ENCODE results near the gene MCRS1.

The MCRS1 gene

GRCh38 chr12:49547090-49547690 lies 20.8 kb downstream of the MCRS1 start:
- no peaks in the 10 kb centered on the region for H3K9me3 ChIP-seq (ENCODE audit: control insufficient read depth, insufficient read depth, low read length)
- TF ChIP-seq EZH2phosphoT487 (IDR thresholded peaks at IDR 0.05; ENCODE audit: borderline replicate concordance, low read length) (no peak), CTCF (IDR thresholded peaks at IDR 0.05; ENCODE audit: low read depth, low read length, poor library complexity, severe bottlenecking) (no peak)
- no peaks in the 10 kb centered on the region for H3K9me2 ChIP-seq (replicated peaks; ENCODE audit: control insufficient read depth, low read length)
- H3K4me3 ChIP-seq (ENCODE audit: low read length): no peak overlapping the region
- H4K20me1 ChIP-seq (ENCODE audit: control insufficient read depth, insufficient read depth, low read depth, low read length): no peaks in the 10 kb centered on the region
- H3K36me3 ChIP-seq (ENCODE audit: control insufficient read depth, low read length): no peaks in the 10 kb centered on the region
- H3K79me2 ChIP-seq (ENCODE audit: control insufficient read depth, low read length): no peaks in the 10 kb centered on the region
- H3K27ac ChIP-seq (ENCODE audit: low read depth, low read length): no peak overlapping the region
- H3K4me2 ChIP-seq (ENCODE audit: low read length): no peak overlapping the region
- peaks cover 10% of the 10 kb centered on the region; the same call in 1 of the 2 replicates for H3K27me3 ChIP-seq (ENCODE audit: control insufficient read depth, low read length)
- no peaks in the 10 kb centered on the region for H3F3A ChIP-seq (ENCODE audit: control insufficient read depth, insufficient read depth)
- H3K4me1 ChIP-seq (ENCODE audit: control insufficient read depth, low read length): peaks cover 59% of the 10 kb centered on the region

- H4K20me1 ChIP-seq (ENCODE audit: control insufficient read depth, insufficient read depth, low read depth, low read length): no peaks in the 10 kb centered on the region
- H3K27me3 ChIP-seq (ENCODE audit: control insufficient read depth, low read length): peaks cover 10% of the 10 kb centered on the region; the same call in 1 of the 2 replicates
- no peaks in the 10 kb centered on the region for H3K36me3 ChIP-seq (ENCODE audit: control insufficient read depth, low read length)
- no peaks in the 10 kb centered on the region for H3K9me2 ChIP-seq (replicated peaks; ENCODE audit: control insufficient read depth, low read length)
- H3K9me3 ChIP-seq (ENCODE audit: control insufficient read depth, insufficient read depth, low read length): no peaks in the 10 kb centered on the region
- H3K4me1 ChIP-seq (ENCODE audit: control insufficient read depth, low read length): peaks cover 59% of the 10 kb centered on the region
- H3K4me3 ChIP-seq (ENCODE audit: low read length): no peak overlapping the region
- TF ChIP-seq EZH2phosphoT487 (IDR thresholded peaks at IDR 0.05; ENCODE audit: borderline replicate concordance, low read length) (no peak), CTCF (IDR thresholded peaks at IDR 0.05; ENCODE audit: low read depth, low read length, poor library complexity, severe bottlenecking) (no peak)
- no peaks in the 10 kb centered on the region for H3K79me2 ChIP-seq (ENCODE audit: control insufficient read depth, low read length)
- H3K4me2 ChIP-seq (ENCODE audit: low read length): no peak overlapping the region
- H3F3A ChIP-seq (ENCODE audit: control insufficient read depth, insufficient read depth): no peaks in the 10 kb centered on the region
- no peak overlapping the region for H3K27ac ChIP-seq (ENCODE audit: low read depth, low read length)
Measured at GRCh38 chr12:49546481-49546880, 21.5 kb downstream of the MCRS1 start.

GRCh38 chr12:49545815-49546214 lies 22.1 kb downstream of the MCRS1 start:
- no peaks in the 10 kb centered on the region for H3F3A ChIP-seq (ENCODE audit: control insufficient read depth, insufficient read depth)
- H3K4me1 ChIP-seq (ENCODE audit: control insufficient read depth, low read length): peaks cover 58% of the 10 kb centered on the region
- H4K20me1 ChIP-seq (ENCODE audit: control insufficient read depth, insufficient read depth, low read depth, low read length): no peaks in the 10 kb centered on the region
- no peak overlapping the region for H3K27ac ChIP-seq (ENCODE audit: low read depth, low read length)
- no peaks in the 10 kb centered on the region for H3K9me2 ChIP-seq (replicated peaks; ENCODE audit: control insufficient read depth, low read length)
- H3K9me3 ChIP-seq (ENCODE audit: control insufficient read depth, insufficient read depth, low read length): no peaks in the 10 kb centered on the region
- no peak overlapping the region for H3K4me2 ChIP-seq (ENCODE audit: low read length)
- no peaks in the 10 kb centered on the region for H3K79me2 ChIP-seq (ENCODE audit: control insufficient read depth, low read length)
- no peak for TF ChIP-seq CTCF (IDR thresholded peaks at IDR 0.05; ENCODE audit: low read depth, low read length, poor library complexity, severe bottlenecking)
- no peak for TF ChIP-seq EZH2phosphoT487 (IDR thresholded peaks at IDR 0.05; ENCODE audit: borderline replicate concordance, low read length)
- H3K36me3 ChIP-seq (ENCODE audit: control insufficient read depth, low read length): no peaks in the 10 kb centered on the region
- peaks cover 10% of the 10 kb centered on the region; the same call in 1 of the 2 replicates for H3K27me3 ChIP-seq (ENCODE audit: control insufficient read depth, low read length)
- no peak overlapping the region for H3K4me3 ChIP-seq (ENCODE audit: low read length)

All from DOHH2 (cell line).